HepG2 (cell line): ENCODE data around the gene PIK3CD. TPM values are rescaled to one million over a fixed set of nuclear protein-coding genes. Genes with fewer than 3 reads are reported as not detected.
A peak's percentile ranks its signal among the peaks of the same experiment; 100 is the strongest.

Experiments used
- ATAC-seq: fragments of 200-7000 bp; cut with Tn5 transposase; 3 replicates; pipeline ENCODE4 v1.9.1; 2020; ENCODE audit warnings: mild to moderate bottlenecking, moderate library complexity
- BruUV-seq: library from RNA; stranded (reverse); fragments of 400-500 nt; replicated peaks from 2 replicates; lab custom pipeline; 2021; lab: Mats Ljungman, UMichigan
- CTCF ChIA-PET: fragments of 300-600 bp; formaldehyde crosslinking; extraction: SDS; loops from one replicate; lab custom pipeline; 2021; ENCODE audit warnings: low total read pairs, inconsistent platforms, low intra/inter-chr PET ratio; lab: Yijun Ruan, JAX
- POLR2A ChIA-PET: fragments of 350-600 bp; sonication (Branson Sonifier 250); formaldehyde crosslinking; loops from one replicate; lab custom pipeline; 2020; ENCODE audit warnings: antibody characterized with exemption, inconsistent platforms; lab: Yijun Ruan, JAX
- DNase-seq: peaks from one replicate; pipeline ENCODE4 v3.0.0-alpha.2; 2015; ENCODE audit warnings: low spot score
- FAIRE-seq: peaks from 3 replicates; lab custom pipeline; 2011; peaks lifted over from hg19 to GRCh38; lab: Jason Lieb, UNC
- H2AFZ ChIP-seq: one replicate; pipeline ENCODE4 v1.6.1; 2011; ENCODE audit warnings: low read length, inconsistent platforms
- H3K27ac ChIP-seq: fragments of 300-600 bp; 3 replicates; pipeline ENCODE4 v1.8.0; 2011; ENCODE audit warnings: mixed run types, mild to moderate bottlenecking, mixed read lengths, low read length, inconsistent platforms; ENCODE audit not compliant: insufficient read depth; ENCODE audit errors: extremely low read length
- H3K27me3 ChIP-seq, 2 experiments: fragments of 200-600 bp in 1 of 2; 2 replicates in 1 of 2; 3 replicates in 1 of 2; pipeline versions ENCODE4 v1.6.0 to v1.8.0; 2011; ENCODE audit warnings: low read length in 2 of 2, mild to moderate bottlenecking in 2 of 2, moderate library complexity in 2 of 2, inconsistent platforms in 1 of 2; ENCODE audit not compliant: insufficient read depth in 2 of 2, control insufficient read depth in 1 of 2
- H3K36me3 ChIP-seq, 2 experiments: fragments of 200-600 bp in 1 of 2; replicated peaks in 1 of 2; 2 replicates in 1 of 2; 3 replicates in 1 of 2; pipeline versions ENCODE4 v1.5.1 to v1.8.0; 2011; ENCODE audit warnings: low read length in 2 of 2, inconsistent platforms in 1 of 2; ENCODE audit not compliant: insufficient read depth in 2 of 2, control insufficient read depth in 1 of 2
- H3K4me1 ChIP-seq: 2 replicates; pipeline ENCODE4 v1.5.1; 2012; ENCODE audit warnings: low read length, inconsistent platforms; ENCODE audit not compliant: insufficient read depth
- H3K4me2 ChIP-seq: 2 replicates; pipeline ENCODE4 v1.6.0; 2011; ENCODE audit warnings: low read depth, low read length, inconsistent platforms
- H3K4me3 ChIP-seq, 3 experiments: fragments of 200-600 bp in 1 of 3; sonication (generic), shearing (Covaris generic) in 1 of 3; replicated peaks in 1 of 3; 2 replicates each; pipeline ENCODE4 v1.5.1; 2011 to 2016; ENCODE audit warnings: low read length in 3 of 3, inconsistent platforms in 2 of 3, low read depth in 2 of 3, mild to moderate bottlenecking in 2 of 3, control low read depth in 1 of 3, mixed read lengths in 1 of 3; ENCODE audit not compliant: insufficient read depth in 1 of 3
- H3K79me2 ChIP-seq: one replicate; pipeline ENCODE4 v1.6.1; 2011; ENCODE audit warnings: low read length, inconsistent platforms; ENCODE audit not compliant: insufficient read depth
- H3K9ac ChIP-seq: 2 replicates; pipeline ENCODE4 v1.6.0; 2011; ENCODE audit warnings: mild to moderate bottlenecking, low read depth, low read length, inconsistent platforms; ENCODE audit not compliant: insufficient read depth
- H3K9me3 ChIP-seq: 2 replicates; pipeline ENCODE4 v1.5.1; 2012; ENCODE audit warnings: mild to moderate bottlenecking, low read length
- H4K20me1 ChIP-seq: 2 replicates; pipeline ENCODE4 v1.6.0; 2011; ENCODE audit warnings: inconsistent platforms, mild to moderate bottlenecking, low read length, moderate library complexity; ENCODE audit not compliant: insufficient read depth
- NFE2L1 ChIP-seq: sonication (generic); formaldehyde crosslinking; IDR thresholded peaks from 2 replicates; pipeline ENCODE4 v1.4.0; 2020; ENCODE audit warnings: missing genetic modification reagents, mild to moderate bottlenecking, borderline replicate concordance
- ONECUT2 ChIP-seq: sonication (generic); formaldehyde crosslinking; IDR thresholded peaks from 2 replicates; pipeline ENCODE4 v1.4.0; 2020; ENCODE audit warnings: missing genetic modification reagents
- SMAD9 ChIP-seq: sonication (generic); formaldehyde crosslinking; IDR thresholded peaks from 2 replicates; pipeline ENCODE4 v1.5.1; 2020; ENCODE audit warnings: mild to moderate bottlenecking, missing genetic modification reagents
- ZNF263 ChIP-seq: sonication (generic); formaldehyde crosslinking; IDR thresholded peaks from 2 replicates; pipeline ENCODE4 v1.4.0; 2020; ENCODE audit warnings: missing genetic modification reagents
- WGBS: methylation state at CpG from one replicate; pipeline ENCODE4 v1.1.6; 2017; ENCODE audit warnings: low lambda C conversion rate; 5-methylcytosine and 5-hydroxymethylcytosine counted together
- in situ Hi-C: cut with HindIII; loops from 2 replicates; pipeline ENCODE4 v1.10.0; 2017; ENCODE audit warnings: low pct_unique_long_range_greater_than_20kb; ENCODE audit not compliant: extremely low pct_ligation_motif_present
- intact Hi-C: fragments of 100-400 bp; cut with micrococcal nuclease; formaldehyde crosslinking; loops from one replicate; pipeline ENCODE4 v1.10.0; 2022; ENCODE audit not compliant: unreplicated experiment
- polyA plus RNA-seq, 8 experiments: library from polyadenylated mRNA; depleted of rRNA in 3 of 8; stranded (reverse) in 7 of 8; unstranded in 1 of 8; fragments of >200 nt; fragmentation: Illumina TruSeq in 4 of 8; extraction: Trizol in 4 of 8; gene quantifications; 2 replicates each; pipeline versions ENCODE4 v1.2.1 to v1.2.3, GENCODE V29; 2011 to 2016; ENCODE audit warnings: low read depth in 4 of 8, missing spikeins in 1 of 8, mixed read lengths in 1 of 8; ENCODE audit not compliant: insufficient read depth in 1 of 8
- total RNA-seq, 5 experiments: library from RNA; depleted of rRNA; stranded (reverse); fragments of >200 nt; fragmentation: Illumina TruSeq; extraction: Trizol; gene quantifications; 2 replicates each; pipeline ENCODE4 v1.2.3, GENCODE V29; 2016; ENCODE audit warnings: low read depth in 1 of 5

PIK3CD gene
- total and polyA plus RNA-seq, 2 of the 13 experiments (the other 11 are each of a cell fraction or from before 2014, with no cell fraction given), result 7.1 to 10.0 TPM

DNA sequence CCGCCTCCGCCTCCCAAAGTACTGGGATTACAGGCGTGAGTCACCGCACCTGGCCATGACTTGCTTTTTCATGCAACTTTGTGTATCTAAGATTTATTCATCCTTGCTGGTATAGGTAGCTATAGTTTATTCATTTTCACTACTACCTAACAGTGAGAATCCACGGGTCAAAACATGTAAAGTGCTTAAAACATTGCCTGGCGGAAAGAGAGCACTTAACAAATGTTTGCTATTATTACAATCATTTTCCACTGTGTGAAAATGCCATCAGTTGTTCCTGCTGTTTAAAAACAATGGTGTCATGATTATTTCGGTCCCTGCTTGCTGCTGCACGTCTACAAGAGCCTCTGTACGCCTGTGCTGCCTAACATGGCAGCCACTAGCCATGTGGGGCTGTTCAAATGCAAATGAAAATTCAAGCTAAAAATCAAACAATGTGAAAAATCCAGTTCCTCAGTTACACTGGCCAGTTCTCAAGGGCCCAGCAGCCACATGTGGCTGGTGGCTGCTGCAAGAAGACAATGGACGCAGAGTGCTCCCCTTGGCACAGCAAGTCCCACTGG is 107.1 kb downstream of the PIK3CD start:
- in situ Hi-C loops, result no loop called here
- Histone ChIP-seq H3K9ac (no peak overlapping the region), H3K27ac (no peak overlapping the region), H3K9me3 (no peaks in the 10 kb centered on the region), H3K4me3 (no peak overlapping the region), H3K27me3 (no peaks in the 10 kb centered on the region), H4K20me1 (peaks cover 7% of the 10 kb centered on the region), H3K4me1 (peaks cover 31% of the 10 kb centered on the region), H3K4me2 (no peak overlapping the region), H3K79me2 (peaks cover 9% of the 10 kb centered on the region), H2AFZ (no peak overlapping the region), H3K36me3 (peaks cover 7 to 11% of the 10 kb centered on the region in 2 experiments; a peak in 4 of 5 replicates)
- ChIA-PET CTCF (no interaction called here), POLR2A (no interaction called here)
- ATAC-seq (no peak), DNase-seq (no peak), FAIRE-seq (no peak)
- 98% methylated on average over 10 of the region's 10 CpGs for WGBS
- intact Hi-C loops, result no loop called here
- BruUV-seq, result no TSS peak
- TF ChIP-seq ZNF263 (peak; percentile 30; the same call in 1 of the 2 replicates), SMAD9 (no peak)

- H3K4me1 ChIP-seq, result peaks cover 31% of the 10 kb centered on the region
- intact Hi-C loops, result no loop called here
- TF ChIP-seq ONECUT2 (CRISPR knock-in tag) (0 out of 2 replicates have a peak, but pooled peaks have one; percentile 40), NFE2L1 (CRISPR knock-in tag) (no peak)
- TF ChIP-seq, all 625 proteins: peak for 1
- in situ Hi-C loops, result no loop called here
- 96% methylated on average over 2 of the region's 2 CpGs for WGBS
- Histone ChIP-seq H3K36me3 (peaks cover 4 to 6% of the 10 kb centered on the region in 2 experiments; a peak in 4 of 5 replicates), H3K27ac (peak overlapping the region; percentile 25), H2AFZ (no peak overlapping the region), H3K79me2 (peaks cover 9% of the 10 kb centered on the region), H3K9ac (no peak overlapping the region), H3K4me3 (no peak overlapping the region), H3K27me3 (no peaks in the 10 kb centered on the region), H3K4me2 (no peak overlapping the region), H3K9me3 (no peaks in the 10 kb centered on the region), H4K20me1 (peaks cover 7% of the 10 kb centered on the region)
- ATAC-seq (peak; percentile 66), DNase-seq (no peak), FAIRE-seq (no peak)
- no TSS peak for BruUV-seq
- POLR2A ChIA-PET, result no interaction called here
- CTCF ChIA-PET, result no interaction called here
Observed at GRCh38 chr1:9759939-9760338, 108.4 kb downstream of the PIK3CD start.
